AG04449 (cell line): ENCODE data around the gene DNAH17.

Source experiments
- CTCF ChIA-PET: fragments of 350-600 bp; formaldehyde crosslinking; extraction: SDS; loops from one replicate; lab custom pipeline; 2021; ENCODE audit warnings: antibody characterized with exemption; lab: Yijun Ruan, JAX
- POLR2A ChIA-PET: fragments of 400-600, 350-600 bp; formaldehyde crosslinking; extraction: SDS; loops from one replicate; lab custom pipeline; 2020; ENCODE audit warnings: antibody characterized with exemption, inconsistent platforms; lab: Yijun Ruan, JAX
- DNase-seq: peaks from one replicate; pipeline ENCODE4 v3.0.0-alpha.2; 2010; ENCODE audit warnings: low read depth, low spot score
- H3K4me3 ChIP-seq: 2 replicates; pipeline ENCODE4 v1.5.1; 2011; ENCODE audit warnings: low read depth, mild to moderate bottlenecking, control low read depth, low read length
- CTCF ChIP-seq: IDR thresholded peaks from one replicate; pipeline ENCODE4 v1.5.1; 2011; ENCODE audit warnings: mild to moderate bottlenecking, moderate library complexity, low read length, control low read depth, inconsistent platforms; ENCODE audit not compliant: insufficient read depth; ENCODE audit errors: missing control alignments

The DNAH17 gene

GRCh38 chr17:78390241-78391050 lies 186.8 kb downstream of the DNAH17 start:
- ChIA-PET POLR2A (interaction anchor here (0.6 to 1.8 kb wide), 8 partner anchors 10 to 34 kb away, joined by 3 to 6 read pairs (median 4); partner anchors contain the start of gene SOCS3), CTCF (interaction anchor here (0.9 to 4.0 kb wide), 8 partner anchors 9 to 140 kb away, joined by 3 to 22 read pairs (median 7); partner anchors contain the start of gene SOCS3)

GRCh38 chr17:78387977-78388941 lies 188.9 kb downstream of the DNAH17 start:
- CTCF ChIA-PET: interaction anchor here (0.6 to 1.5 kb wide), 6 partner anchors 8 to 28 kb away, joined by 3 to 6 read pairs (median 3); no protein-coding TSS in a partner anchor

More at GRCh38 chr17:78390241-78391050, 186.8 kb downstream of the DNAH17 start:
- H3K4me3 ChIP-seq: no peak overlapping the region
- TF ChIP-seq CTCF: peak; percentile 11
- peak; percentile 96 for DNase-seq

GRCh38 chr17:78384479-78385175 lies 192.6 kb downstream of the DNAH17 start:
- ChIA-PET POLR2A (interaction anchor here (0.8 to 1.0 kb wide), 2 partner anchors 12 to 25 kb away, joined by 3 to 4 read pairs; partner anchors contain the start of gene SOCS3), CTCF (interaction anchor here (0.8 to 3.9 kb wide), 5 partner anchors 10 to 134 kb away, joined by 3 to 30 read pairs (median 4); no protein-coding TSS in a partner anchor)
- no peak for DNase-seq
- no peak for TF ChIP-seq CTCF
- peak overlapping the region; percentile 3; the same call in 1 of the 2 replicates for H3K4me3 ChIP-seq

More at GRCh38 chr17:78387977-78388941, 188.9 kb downstream of the DNAH17 start:
- no peak for DNase-seq
- TF ChIP-seq CTCF: no peak
- POLR2A ChIA-PET: interaction anchor here (0.8 kb wide), 1 partner anchor 28 kb away, joined by 4 read pairs; no protein-coding TSS in a partner anchor
- H3K4me3 ChIP-seq: no peak overlapping the region

- TF ChIP-seq CTCF: no peak
- CTCF ChIA-PET: interaction anchor here (0.8 to 3.9 kb wide), 7 partner anchors 8 to 134 kb away, joined by 3 to 30 read pairs (median 4); no protein-coding TSS in a partner anchor
- POLR2A ChIA-PET: interaction anchor here (0.8 to 1.0 kb wide), 3 partner anchors 11 to 24 kb away, joined by 3 to 5 read pairs (median 4); partner anchors contain the start of gene SOCS3
- peak overlapping the region; percentile 3; the same call in 1 of the 2 replicates for H3K4me3 ChIP-seq
- peak; percentile 99 for DNase-seq
Measured at GRCh38 chr17:78383725-78384471, 193.3 kb downstream of the DNAH17 start.
